ENCODE measurements around the gene PRKN. TPM values are rescaled to one million over a fixed set of nuclear protein-coding genes. Genes with fewer than 3 reads are reported as not detected.
"Not testable (repeated sequence)": the region's sequence is repeated elsewhere in the genome, so short reads cannot be mapped to it uniquely, and the experiment has no call there.

Gene PRKN
- total RNA-seq, 2 donors from 2014 or later: 7.6 to 7.9 TPM

DNA sequence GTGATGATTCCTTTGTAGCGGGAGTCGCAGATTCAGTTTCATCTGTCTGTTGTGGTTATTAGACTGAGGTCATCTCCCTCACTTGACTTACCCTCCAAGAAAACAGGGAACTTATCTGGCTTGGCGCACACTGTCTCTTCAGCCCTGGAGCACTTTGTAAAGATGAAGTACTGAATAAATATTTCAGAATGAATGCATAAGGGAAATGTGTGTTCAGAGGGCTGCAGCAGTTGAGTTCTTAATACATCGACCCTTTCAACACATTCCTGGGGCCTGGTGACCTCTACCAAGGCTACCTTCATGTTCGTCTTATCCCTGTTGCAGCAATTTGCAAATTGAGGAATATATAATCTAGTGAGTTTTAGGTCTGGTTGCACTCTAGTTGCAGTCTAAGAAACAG is 801.2 kb downstream of the PRKN start:
- no peak for DNase-seq (ENCODE audit: low spot score)
- intact Hi-C loops (cut with DNase I): no loop called here

DNA sequence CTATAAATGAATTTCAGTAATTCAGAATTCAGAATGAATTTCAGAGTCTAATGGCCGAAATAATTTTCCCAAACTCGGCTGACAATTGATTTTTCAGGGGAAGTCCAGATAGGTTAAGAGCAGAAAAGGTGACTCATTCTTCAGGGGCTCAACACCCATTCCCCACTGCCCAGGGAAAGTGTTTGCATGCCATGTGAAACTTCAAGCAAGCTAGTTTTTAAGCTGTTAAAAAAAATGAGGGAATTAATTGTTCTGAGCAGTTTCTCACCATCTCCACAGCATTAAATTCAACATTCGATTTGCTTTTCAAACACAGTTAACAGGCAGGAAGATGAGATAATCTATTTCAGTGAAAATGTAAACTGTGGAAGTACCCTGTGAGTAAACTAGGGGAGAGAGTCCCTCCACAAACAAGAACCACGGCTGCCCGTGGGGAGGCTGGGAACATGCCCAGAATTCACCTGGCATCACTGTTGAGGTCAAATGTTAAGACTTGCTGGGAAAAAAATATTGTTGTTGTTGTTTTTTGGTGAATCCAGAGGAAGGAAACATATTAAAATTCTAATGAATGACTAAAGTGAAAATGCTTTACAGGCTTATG is 803.0 kb downstream of the PRKN start:
- no peak for DNase-seq (ENCODE audit: low spot score)
- intact Hi-C loops (cut with DNase I): no loop called here

DNA sequence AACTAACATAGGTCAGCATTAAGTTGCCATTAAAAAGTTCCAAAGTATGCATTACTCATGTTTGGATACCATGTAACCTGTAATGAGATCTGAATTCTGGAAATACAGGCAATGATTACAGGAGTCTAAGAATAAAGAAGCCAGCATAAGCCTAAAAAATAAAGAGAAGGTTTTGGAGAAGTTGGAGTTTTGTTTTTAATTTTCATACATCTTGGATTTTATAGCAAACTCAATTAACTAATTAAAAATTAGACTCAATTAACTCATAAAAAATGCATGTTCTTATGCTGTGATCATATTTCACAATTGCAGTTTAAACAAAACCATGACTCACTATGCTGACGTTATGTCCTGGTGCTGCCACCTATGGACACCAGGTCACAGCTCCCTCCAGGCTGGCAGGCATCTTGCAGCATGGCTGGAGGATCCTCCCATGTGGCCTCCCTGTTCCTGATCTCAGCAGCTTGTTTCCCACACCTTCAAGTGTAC is 804.9 kb downstream of the PRKN start:
- peak; percentile 72 for DNase-seq (ENCODE audit: low spot score)
- intact Hi-C loops (cut with DNase I): no loop called here

DNA sequence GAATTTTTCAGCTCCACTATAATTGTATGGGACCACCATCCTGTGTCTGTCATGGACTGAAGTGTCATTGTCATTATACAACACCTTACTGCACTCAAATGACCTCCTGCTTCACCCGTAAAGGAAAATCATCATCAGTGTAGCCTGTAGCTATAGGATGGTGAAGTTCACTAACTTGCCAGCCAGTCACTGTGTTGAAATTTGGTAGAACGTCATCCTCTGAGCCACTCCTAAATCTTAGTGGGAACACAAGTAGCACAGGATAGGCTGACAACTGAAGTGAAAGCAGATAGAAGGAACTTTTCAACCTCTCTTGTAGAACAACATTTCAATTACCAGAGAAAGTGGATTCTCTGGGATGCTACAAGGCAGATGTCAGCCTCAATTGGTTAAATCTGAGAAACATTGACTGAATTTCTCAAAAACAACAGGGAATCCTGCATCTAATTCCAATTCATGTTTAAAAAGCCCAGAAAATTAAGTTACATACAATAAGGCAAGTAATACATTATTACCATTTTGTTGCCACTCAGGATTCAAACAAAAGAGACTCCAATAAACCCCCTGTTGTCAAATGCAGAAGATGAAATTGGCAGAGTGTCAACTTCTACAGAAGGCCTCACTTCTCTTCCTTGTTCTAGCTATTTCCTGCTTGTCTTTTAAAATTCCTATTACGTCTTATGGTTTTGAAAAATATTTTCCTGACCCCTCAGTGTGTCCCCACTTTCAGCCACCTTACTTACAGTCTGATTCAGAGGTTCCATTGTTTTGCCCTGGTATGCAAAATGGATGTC is 805.8 kb downstream of the PRKN start:
- intact Hi-C loops (cut with DNase I): no loop called here
- DNase-seq (ENCODE audit: low spot score): no peak

DNA sequence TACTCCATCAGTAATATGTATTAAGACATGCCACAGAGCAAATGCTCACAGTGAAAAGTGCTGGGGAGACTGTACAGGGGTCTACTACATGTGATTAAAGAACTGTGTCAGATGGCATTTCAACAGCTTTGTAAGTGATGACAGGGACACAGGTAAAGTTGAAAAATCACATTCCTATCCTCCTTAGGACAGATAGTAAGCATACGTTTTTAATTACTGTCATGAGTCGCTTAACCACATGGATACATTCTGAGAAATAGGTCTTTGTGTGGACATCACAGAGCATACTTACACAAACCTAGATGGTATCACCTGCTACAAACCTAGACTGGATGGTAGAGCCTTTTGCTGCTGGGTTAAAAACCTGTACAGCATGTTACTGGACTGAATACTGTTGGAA is 807.9 kb downstream of the PRKN start:
- DNase-seq (ENCODE audit: low spot score): no peak
- intact Hi-C loops (cut with DNase I): no loop called here

DNA sequence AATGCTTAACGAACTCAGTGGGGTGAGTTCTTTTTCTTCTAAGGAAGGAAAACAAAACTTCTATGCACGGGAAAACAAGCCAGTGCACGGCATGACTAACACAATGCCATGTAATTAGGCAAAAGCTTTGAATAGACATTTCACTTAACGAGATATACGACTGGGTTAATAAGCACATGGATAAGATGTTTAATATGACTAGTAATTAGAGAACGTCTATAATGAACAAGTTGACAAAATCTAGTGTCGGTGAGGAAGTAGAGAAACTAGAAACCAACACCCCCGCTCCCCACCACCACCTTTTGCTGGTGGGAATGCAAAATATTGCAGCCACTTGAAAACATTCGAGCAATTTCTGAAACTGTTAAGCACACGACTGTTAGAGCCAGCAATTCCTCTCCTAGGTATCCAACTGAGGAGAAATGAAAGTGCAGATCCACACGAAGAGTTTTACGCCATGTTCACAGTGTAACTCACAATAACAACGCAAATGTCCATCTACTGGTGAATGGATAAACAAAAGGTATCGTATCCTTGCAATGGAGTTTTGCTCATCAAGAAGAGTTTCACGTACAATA is 808.8 kb downstream of the PRKN start:
- intact Hi-C loops (cut with DNase I): no loop called here
- no peak for DNase-seq (ENCODE audit: low spot score)

DNA sequence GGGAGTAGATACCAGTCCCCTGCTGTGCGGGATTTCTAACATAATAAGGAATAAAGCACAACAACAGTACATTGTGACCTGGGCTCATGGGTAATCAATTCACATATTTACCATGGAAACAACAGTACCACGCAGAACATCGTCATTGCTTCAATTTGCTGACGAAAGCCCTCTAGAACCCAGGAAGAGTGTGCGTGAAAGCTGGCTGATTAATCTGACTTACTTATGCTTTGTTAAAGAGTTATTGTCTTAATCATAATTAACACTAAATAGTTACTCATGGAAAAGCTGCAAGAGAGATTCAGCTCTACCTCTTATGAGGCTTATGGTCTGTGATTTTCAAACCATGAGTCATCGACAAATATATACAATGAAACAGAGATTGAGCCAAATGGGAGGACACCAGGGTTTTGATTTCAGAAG is 809.4 kb downstream of the PRKN start:
- no peak for DNase-seq (ENCODE audit: low spot score)
- intact Hi-C loops (cut with DNase I): no loop called here

- DNase-seq (ENCODE audit: low spot score): no peak
- intact Hi-C loops (cut with DNase I): no loop called here
Observed at GRCh38 chr6:161917645-161918044, 809.9 kb downstream of the PRKN start.

GRCh38 chr6:161915456-161915964 is 812.1 kb downstream of the PRKN start:
- DNase-seq (ENCODE audit: low spot score): no peak
- intact Hi-C loops (cut with DNase I): no loop called here

DNA sequence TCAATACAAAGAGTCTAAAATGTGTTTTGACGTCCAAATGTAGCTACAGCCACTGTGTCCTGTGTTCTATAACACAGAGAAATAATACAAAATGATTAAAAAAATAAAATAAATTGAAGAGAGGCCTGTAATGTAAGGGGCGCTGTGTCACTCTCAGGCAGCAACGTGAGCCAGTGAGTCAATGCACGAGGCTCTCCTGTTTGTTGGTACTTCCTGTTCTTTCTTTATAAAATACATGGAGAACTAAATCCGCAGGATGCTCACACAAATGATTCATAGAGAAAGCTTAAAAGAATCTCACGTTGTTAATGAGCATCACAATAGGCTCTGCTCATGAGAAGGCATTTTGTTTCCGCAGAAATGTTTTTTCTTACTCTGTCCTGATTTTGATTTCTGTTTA is 818.7 kb downstream of the PRKN start:
- intact Hi-C loops (cut with DNase I): no loop called here
- no peak for DNase-seq (ENCODE audit: low spot score)

- intact Hi-C loops (cut with DNase I): no loop called here
- DNase-seq (ENCODE audit: low spot score): no peak
Observed at GRCh38 chr6:161906571-161906970, 821.0 kb downstream of the PRKN start.

DNA sequence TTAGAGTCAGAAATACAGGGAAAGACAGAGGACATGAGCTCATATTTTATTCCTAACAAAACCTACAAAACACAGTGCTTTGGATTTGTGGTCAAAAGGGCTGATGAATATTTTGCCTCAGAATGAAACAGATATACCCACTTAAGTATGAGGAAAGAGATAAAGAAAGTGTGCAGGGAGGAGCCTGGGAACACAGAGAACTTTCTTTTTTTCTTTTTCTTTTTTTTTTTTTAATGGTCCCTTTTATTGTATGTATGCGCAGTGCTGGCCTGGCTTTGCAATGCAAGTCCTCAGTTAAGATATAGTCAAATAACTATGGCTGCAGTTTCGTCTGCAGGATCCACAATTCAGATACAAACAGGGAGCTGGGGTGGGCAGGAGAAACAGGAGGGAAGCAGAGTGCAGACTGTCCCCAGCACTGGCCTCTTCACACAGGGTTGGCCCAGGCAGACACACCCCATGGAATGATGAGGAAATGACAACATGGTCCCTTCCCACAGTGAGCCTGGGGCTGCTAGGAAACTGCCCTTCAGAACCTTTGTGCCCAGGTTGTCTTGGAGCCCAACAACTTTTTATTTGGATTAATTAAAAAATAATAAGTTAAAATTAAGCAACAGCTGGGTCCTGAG is 823.9 kb downstream of the PRKN start:
- intact Hi-C loops (cut with DNase I): no loop called here
- no peak for DNase-seq (ENCODE audit: low spot score)

DNA sequence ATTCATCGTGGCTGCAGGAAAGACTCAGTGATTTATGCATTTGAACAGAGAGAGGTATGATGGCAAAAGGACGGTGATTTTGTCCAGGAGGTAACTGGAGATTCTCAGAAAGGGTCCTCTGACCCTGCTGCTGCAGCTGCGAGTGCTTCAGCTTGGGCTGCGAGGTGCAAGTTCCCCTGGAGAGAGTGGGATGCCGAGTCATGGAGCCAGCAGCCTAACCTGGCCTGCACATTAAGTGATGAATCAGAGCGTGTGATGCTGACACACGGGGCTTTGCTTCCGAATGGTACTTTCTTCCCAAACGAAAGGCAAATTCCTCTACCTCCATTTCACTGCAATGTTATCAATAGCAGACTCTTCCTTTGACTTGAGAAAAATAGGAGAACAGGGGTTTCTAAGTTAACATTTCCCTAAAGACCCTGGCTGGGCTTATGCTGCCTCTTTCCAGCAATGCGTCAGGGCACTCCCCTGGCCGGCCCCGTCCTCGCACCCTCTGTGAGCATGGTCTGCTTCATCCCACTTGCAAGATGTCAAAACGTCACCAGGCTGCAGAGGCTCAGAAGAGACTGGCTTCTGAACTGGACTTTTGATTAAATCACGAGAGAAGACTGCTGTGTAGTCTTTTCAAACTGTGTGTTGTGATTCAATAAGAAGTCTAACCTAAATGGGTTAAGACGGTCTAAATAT is 825.7 kb downstream of the PRKN start:
- intact Hi-C loops (cut with DNase I): no loop called here
- DNase-seq (ENCODE audit: low spot score): no peak

- intact Hi-C loops (cut with DNase I): no loop called here
- DNase-seq (ENCODE audit: low spot score): no peak
Observed at GRCh38 chr6:161894436-161894835, 833.1 kb downstream of the PRKN start.

DNA sequence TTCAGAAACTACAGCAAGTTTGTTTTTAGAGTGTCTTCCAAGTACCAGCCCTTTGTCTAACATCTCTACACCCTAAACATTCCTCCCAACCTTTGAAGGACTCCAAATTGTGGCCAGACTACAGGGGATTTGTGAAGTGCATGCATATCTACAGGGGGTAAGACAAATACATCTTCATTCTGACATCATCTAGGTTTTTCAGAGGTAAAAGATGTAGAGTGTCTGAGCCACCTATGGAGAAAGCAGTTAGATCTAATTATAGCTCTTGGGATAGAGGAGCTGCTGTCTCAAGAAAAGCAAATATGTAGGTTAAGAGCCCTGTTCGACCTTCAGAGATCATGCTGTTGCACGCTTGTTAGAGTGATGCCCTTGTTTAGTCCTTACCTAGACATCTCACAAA is 836.0 kb downstream of the PRKN start:
- DNase-seq (ENCODE audit: low spot score): no peak
- intact Hi-C loops (cut with DNase I): no loop called here

GRCh38 chr6:161890832-161891297 is 836.7 kb downstream of the PRKN start:
- intact Hi-C loops (cut with DNase I): no loop called here
- DNase-seq (ENCODE audit: low spot score): no peak

DNA sequence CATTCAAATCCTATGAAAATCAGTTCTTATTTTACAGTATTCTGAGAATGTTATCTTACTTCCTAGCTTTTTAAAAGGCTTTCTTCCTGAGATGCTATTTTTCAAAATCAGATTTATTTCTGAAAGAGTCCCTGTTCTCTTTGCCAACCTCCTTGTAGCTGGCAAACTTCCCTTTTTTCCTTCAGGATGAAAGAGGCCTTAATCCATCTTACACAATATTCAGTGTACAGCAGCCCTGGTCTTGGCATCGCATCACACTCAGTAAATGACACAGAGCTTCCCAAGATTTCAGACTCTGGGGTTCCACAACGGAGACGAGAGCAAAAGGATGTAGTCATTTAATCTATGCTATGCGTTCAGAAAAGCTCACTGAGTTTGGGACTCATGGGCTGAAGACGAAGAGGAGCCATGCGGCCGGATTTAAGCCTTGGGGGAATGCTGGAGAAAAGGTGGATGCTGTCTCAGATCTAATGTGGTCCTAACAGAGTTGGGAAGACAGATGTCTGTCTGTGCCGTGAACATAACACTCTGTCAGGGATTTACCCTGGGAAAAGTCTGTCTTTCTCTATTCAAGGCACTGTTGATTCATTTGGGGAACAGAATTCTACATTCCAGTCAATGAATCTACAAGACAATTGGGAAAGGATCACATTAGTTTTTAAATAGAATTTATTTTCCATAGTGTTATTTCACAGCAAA is 837.3 kb downstream of the PRKN start:
- no peak for DNase-seq (ENCODE audit: low spot score)

DNA sequence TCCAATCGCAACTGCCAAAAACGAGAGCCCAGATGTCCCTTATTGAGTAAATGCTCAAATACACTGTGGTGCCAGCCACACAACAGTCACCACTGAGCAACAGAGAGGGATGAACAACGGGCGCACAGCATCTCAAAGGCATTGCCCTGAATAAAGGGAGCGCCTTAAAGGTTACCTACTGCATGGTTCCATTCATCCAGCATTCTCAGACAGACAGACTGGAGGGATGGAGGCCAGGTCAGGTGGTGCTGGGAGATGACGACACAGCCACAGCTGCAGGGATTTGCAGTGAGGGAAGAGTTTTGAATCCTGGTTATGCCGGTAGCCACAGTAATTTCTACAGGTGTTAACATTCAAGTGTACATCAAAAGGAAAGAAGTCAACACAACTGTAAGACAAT is 838.2 kb downstream of the PRKN start:
- intact Hi-C loops (cut with DNase I): no loop called here
- no peak for DNase-seq (ENCODE audit: low spot score)

More for the DNA sequence above, 837.3 kb downstream of the PRKN start:
- intact Hi-C loops (cut with DNase I): no loop called here

DNA sequence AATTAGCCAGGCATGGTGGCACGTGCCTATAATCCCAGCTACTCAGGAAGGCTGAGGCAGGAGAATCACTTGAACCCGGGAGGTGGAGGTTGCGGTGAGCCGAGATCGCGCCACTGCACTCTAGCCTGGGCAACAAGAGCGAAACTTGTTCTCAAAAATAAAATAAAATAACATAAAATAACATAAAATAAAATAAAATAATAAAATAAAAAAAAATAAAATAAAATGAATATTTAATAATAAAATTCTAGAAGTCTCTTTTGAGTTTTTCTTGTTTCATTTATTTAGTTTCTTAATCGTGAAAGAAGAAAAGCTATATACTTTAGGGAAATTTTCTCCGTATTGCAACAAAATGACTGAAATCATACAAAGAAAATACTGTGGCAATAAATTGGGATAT is 841.0 kb downstream of the PRKN start:
- not testable (repeated sequence) for DNase-seq (ENCODE audit: low spot score)

More for the DNA sequence above, 841.0 kb downstream of the PRKN start:
- intact Hi-C loops (cut with DNase I): not testable (repeated sequence)
